ENCODE data around the gene POLA1. TPM values are rescaled to one million over a fixed set of nuclear protein-coding genes. Genes with fewer than 3 reads are reported as not detected.

Gene POLA1
- total RNA-seq, 1 donor from 2014 or later: 18.7 TPM

DNA sequence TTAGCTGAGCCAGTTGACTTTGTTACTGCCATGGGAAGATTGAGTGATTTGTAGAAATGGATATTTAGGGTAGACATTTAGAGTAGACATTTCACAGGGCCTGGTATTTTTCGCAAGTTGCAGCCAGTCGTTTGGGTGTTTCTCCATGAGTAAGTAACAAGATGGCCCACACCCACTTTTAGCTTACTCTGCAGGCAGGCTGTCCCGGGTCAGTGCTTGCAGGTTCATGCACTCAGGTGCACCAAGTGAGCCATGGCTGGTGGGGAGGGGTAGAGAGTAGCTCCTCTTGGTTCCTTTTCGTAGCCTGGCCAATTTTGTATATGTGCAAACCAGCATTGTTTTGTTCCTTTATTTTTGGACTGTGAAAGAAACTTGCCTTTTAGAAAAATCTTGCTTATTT is 145.6 kb downstream of the POLA1 start:
- Mint-ChIP-seq H3K4me1 (peaks cover 10% of the 10 kb centered on the region), H3K9me3 (no peaks in the 10 kb centered on the region), H3K36me3 (ENCODE audit: low read depth) (peaks cover 13% of the 10 kb centered on the region), H3K27me3 (no peaks in the 10 kb centered on the region), H3K4me3 (no peak overlapping the region), H3K27ac (no peak overlapping the region)
- ChIA-PET POLR2A (no interaction called here), CTCF (interaction anchor here (1.0 to 2.8 kb wide), 7 partner anchors 8 to 305 kb away, joined by 3 to 27 read pairs (median 5); no protein-coding TSS in a partner anchor)
- ATAC-seq (ENCODE audit: low read depth) (no peak), DNase-seq (no peak)
- TF ChIP-seq, protein P1, sequence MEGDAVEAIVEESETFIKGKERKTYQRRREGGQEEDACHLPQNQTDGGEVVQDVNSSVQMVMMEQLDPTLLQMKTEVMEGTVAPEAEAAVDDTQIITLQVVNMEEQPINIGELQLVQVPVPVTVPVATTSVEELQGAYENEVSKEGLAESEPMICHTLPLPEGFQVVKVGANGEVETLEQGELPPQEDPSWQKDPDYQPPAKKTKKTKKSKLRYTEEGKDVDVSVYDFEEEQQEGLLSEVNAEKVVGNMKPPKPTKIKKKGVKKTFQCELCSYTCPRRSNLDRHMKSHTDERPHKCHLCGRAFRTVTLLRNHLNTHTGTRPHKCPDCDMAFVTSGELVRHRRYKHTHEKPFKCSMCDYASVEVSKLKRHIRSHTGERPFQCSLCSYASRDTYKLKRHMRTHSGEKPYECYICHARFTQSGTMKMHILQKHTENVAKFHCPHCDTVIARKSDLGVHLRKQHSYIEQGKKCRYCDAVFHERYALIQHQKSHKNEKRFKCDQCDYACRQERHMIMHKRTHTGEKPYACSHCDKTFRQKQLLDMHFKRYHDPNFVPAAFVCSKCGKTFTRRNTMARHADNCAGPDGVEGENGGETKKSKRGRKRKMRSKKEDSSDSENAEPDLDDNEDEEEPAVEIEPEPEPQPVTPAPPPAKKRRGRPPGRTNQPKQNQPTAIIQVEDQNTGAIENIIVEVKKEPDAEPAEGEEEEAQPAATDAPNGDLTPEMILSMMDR (IDR thresholded peaks at IDR 0.05): no peak
- intact Hi-C loops (cut with micrococcal nuclease): loop anchor here (2.0 kb wide), 1 partner anchor 181 kb away; no protein-coding TSS in a partner anchor

DNA sequence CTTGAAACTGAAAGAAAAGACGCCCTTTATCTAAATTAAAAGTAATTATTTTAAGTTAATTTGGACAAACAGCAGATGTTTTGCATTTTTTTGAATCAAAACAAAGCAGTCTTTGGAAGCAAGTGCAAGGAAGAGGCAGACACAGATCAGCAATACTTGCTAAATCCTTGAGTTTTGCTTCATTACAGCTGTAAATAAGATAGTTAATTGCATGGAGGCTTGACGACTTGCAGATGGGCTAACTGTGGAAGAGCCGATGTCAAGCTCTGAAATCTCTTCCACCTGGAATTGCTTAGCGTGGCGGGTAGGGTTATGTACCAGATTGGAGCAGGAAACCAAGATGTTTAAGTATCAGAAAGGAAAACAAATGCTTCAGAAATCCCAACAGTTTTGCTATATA is 148.8 kb downstream of the POLA1 start:
- ATAC-seq (ENCODE audit: low read depth): no peak
- Mint-ChIP-seq H3K27ac (no peak overlapping the region), H3K9me3 (no peaks in the 10 kb centered on the region), H3K36me3 (ENCODE audit: low read depth) (peaks cover 10% of the 10 kb centered on the region), H3K27me3 (no peaks in the 10 kb centered on the region), H3K4me1 (peaks cover 10% of the 10 kb centered on the region), H3K4me3 (no peak overlapping the region)
- TF ChIP-seq, protein P1 (IDR thresholded peaks at IDR 0.05): no peak
- ChIA-PET CTCF (no interaction called here), POLR2A (no interaction called here)
- intact Hi-C loops (cut with micrococcal nuclease): no loop called here
- DNase-seq: no peak

DNA sequence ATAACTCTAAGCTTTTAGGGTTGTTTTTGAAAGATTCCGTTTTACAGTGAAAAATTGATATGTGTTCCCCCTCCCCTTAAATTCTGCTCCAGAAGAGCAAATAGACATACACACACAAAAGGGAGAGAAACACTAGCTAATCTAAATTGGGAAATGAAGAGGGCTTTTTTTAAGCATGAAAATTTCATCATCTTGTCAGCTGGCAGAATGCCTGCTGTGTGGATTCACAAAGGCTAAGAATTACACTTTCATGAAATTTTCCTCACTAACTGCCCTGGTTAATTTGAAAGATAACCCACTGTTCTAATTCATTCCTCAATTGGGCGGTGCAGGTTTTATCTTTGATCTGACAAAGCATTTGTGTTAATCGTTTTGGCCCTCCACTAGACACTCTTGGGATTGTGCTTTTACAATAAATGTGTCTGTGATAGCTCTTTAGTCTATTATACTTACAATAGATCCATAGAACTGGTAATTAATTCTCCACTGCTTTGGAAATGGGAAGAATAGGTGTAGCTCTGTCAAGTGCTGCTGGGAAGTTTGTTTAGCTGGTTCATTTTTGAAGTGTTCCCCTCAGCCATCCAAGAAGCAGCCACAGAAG is 152.9 kb downstream of the POLA1 start:
- intact Hi-C loops (cut with micrococcal nuclease): no loop called here
- Mint-ChIP-seq H3K27me3 (no peaks in the 10 kb centered on the region), H3K36me3 (ENCODE audit: low read depth) (peaks cover 12% of the 10 kb centered on the region), H3K27ac (no peak overlapping the region), H3K9me3 (no peaks in the 10 kb centered on the region), H3K4me1 (no peaks in the 10 kb centered on the region), H3K4me3 (no peak overlapping the region)
- TF ChIP-seq, protein P1 (IDR thresholded peaks at IDR 0.05): no peak
- CTCF ChIA-PET: interaction anchor here (1.9 kb wide), 1 partner anchor 7 kb away, joined by 8 read pairs; no protein-coding TSS in a partner anchor
- POLR2A ChIA-PET: no interaction called here
- no peak for ATAC-seq (ENCODE audit: low read depth)
- no peak for DNase-seq

DNA sequence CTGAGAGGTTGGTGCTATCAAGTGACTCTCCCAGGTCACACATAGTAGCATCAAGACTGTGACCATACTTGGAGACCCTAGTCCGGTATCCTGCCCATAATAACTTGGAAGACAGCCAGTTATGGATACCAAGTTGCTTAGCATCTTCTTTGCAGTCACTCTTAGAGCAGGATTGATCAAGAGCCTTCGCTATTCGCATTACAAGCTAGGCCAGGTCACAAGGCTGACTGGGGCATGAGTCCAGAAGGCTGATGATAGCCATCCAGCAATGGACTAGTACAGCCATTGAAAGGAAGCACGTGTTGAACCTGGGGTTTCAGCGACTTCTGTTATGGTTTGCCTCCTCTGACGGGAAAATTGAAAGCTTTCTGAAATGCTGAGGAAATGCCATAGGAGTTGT is 157.6 kb downstream of the POLA1 start:
- no peak for ATAC-seq (ENCODE audit: low read depth)

DNA sequence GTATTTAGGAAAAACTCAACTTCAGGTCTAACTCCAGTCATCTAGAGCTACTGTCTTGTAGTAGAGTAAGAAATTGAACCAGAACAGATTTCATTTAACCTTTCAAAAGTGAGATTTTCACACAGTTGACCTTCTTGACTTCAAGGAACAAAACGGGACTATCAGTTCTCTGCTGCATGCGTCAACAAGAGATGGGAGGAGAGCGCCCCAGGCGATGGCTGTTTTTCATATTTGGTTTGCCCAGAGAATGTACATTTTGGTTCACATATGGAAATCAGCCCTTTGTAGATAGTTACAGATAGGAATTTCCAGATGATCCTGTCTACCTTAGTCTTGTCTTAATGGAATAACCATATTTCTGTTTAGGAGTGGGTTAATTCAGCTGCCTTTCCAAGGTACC is 158.1 kb downstream of the POLA1 start:
- ChIA-PET POLR2A (no interaction called here), CTCF (no interaction called here)
- intact Hi-C loops (cut with micrococcal nuclease): no loop called here
- DNase-seq (no peak), ATAC-seq (ENCODE audit: low read depth) (no peak)
- H3K36me3 Mint-ChIP-seq (ENCODE audit: low read depth): peaks cover 17% of the 10 kb centered on the region
- H3K27ac Mint-ChIP-seq: no peak overlapping the region
- H3K4me3 Mint-ChIP-seq: no peak overlapping the region
- TF ChIP-seq, protein P1 (IDR thresholded peaks at IDR 0.05): no peak
- H3K4me1 Mint-ChIP-seq: no peaks in the 10 kb centered on the region
- no peaks in the 10 kb centered on the region for H3K27me3 Mint-ChIP-seq
- no peaks in the 10 kb centered on the region for H3K9me3 Mint-ChIP-seq

More for the DNA sequence above, 157.6 kb downstream of the POLA1 start:
- DNase-seq: no peak
- Mint-ChIP-seq H3K36me3 (ENCODE audit: low read depth) (peaks cover 17% of the 10 kb centered on the region), H3K4me1 (no peaks in the 10 kb centered on the region), H3K27ac (no peak overlapping the region), H3K9me3 (no peaks in the 10 kb centered on the region), H3K27me3 (no peaks in the 10 kb centered on the region), H3K4me3 (no peak overlapping the region)
- CTCF ChIA-PET: interaction anchor here (0.7 kb wide), 1 partner anchor 13 kb away, joined by 3 read pairs; no protein-coding TSS in a partner anchor
- POLR2A ChIA-PET: no interaction called here
- intact Hi-C loops (cut with micrococcal nuclease): no loop called here
- TF ChIP-seq, protein P1 (IDR thresholded peaks at IDR 0.05): no peak
